GM12892 (cell line): ENCODE results near the gene MAN2B1.

ENCODE experiments used
- POLR2AphosphoS5 ChIP-seq: IDR thresholded peaks from 2 replicates; pipeline ENCODE4 v1.6.1; 2011; ENCODE audit warnings: low read depth, low read length, control low read depth
- TAF1 ChIP-seq: IDR thresholded peaks from 2 replicates; pipeline ENCODE4 v1.6.1; 2011; ENCODE audit warnings: low read depth, mild to moderate bottlenecking, control low read depth, low read length, borderline replicate concordance

- TF ChIP-seq TAF1 (no peak), POLR2AphosphoS5 (no peak)
Observed at GRCh38 chr19:12680034-12680433, 13.5 kb upstream of the MAN2B1 start.
